IMR-90 (cell line): ENCODE measurements around the gene BLOC1S5. TPM values are rescaled to one million over a fixed set of nuclear protein-coding genes. Genes with fewer than 3 reads are reported as not detected.
A peak's percentile ranks its signal among the peaks of the same experiment; 100 is the strongest.

Experiments
- ATAC-seq: fragments of 200-7000 bp; cut with Tn5 transposase; 2 replicates; pipeline ENCODE4 v1.9.1; 2020; ENCODE audit warnings: low read depth, mild to moderate bottlenecking, moderate library complexity
- BruUV-seq: library from RNA; stranded (reverse); fragments of 400-500 nt; replicated peaks from 2 replicates; lab custom pipeline; 2021; lab: Mats Ljungman, UMichigan
- CTCF ChIA-PET: fragments of 300-600 bp; formaldehyde crosslinking; extraction: SDS; loops from one replicate; lab custom pipeline; 2021; ENCODE audit warnings: antibody characterized with exemption; lab: Yijun Ruan, JAX
- POLR2A ChIA-PET: fragments of 300-600 bp; sonication (Branson Sonifier 250); formaldehyde crosslinking; loops from one replicate; lab custom pipeline; 2022; ENCODE audit warnings: antibody characterized with exemption; ENCODE audit not compliant: unreplicated experiment; lab: Charles Lee
- DNase-seq: peaks from one replicate; pipeline ENCODE4 v3.0.0; 2013
- H2AFZ ChIP-seq: replicated peaks from 2 replicates; pipeline ENCODE3; 2013; ENCODE audit warnings: low read length, mild to moderate bottlenecking; ENCODE audit not compliant: poor library complexity
- H2AK5ac ChIP-seq: 2 replicates; pipeline ENCODE4 v1.6.1; 2013; ENCODE audit warnings: low read depth, low read length, inconsistent platforms
- H2AK9ac ChIP-seq: replicated peaks from 2 replicates; pipeline ENCODE3; 2013; ENCODE audit warnings: mild to moderate bottlenecking, low read depth, low read length, moderate library complexity; ENCODE audit not compliant: poor library complexity
- H2BK120ac ChIP-seq: 2 replicates; pipeline ENCODE4 v1.6.1; 2013; ENCODE audit warnings: low read depth, low read length, inconsistent platforms
- H2BK15ac ChIP-seq: 3 replicates; pipeline ENCODE4 v1.6.1; 2013; ENCODE audit warnings: low read depth, low read length, inconsistent platforms
- H2BK20ac ChIP-seq: 2 replicates; pipeline ENCODE4 v1.6.1; 2013; ENCODE audit warnings: low read depth, mild to moderate bottlenecking, inconsistent platforms, low read length, moderate library complexity
- H2BK5ac ChIP-seq: 2 replicates; pipeline ENCODE4 v1.6.1; 2013; ENCODE audit warnings: mild to moderate bottlenecking, low read depth, low read length, inconsistent platforms; ENCODE audit not compliant: poor library complexity, severe bottlenecking
- H3K14ac ChIP-seq: replicated peaks from 2 replicates; pipeline ENCODE4 v1.6.1; 2013; ENCODE audit warnings: low read depth, low read length, inconsistent platforms
- H3K18ac ChIP-seq: 2 replicates; pipeline ENCODE4 v1.6.1; 2013; ENCODE audit warnings: low read depth, low read length, control low read depth
- H3K23ac ChIP-seq: 2 replicates; pipeline ENCODE4 v1.6.1; 2013; ENCODE audit warnings: low read depth, low read length, inconsistent platforms
- H3K27ac ChIP-seq: 2 replicates; pipeline ENCODE4 v1.5.1; 2013; ENCODE audit warnings: mild to moderate bottlenecking, control low read depth, low read length; ENCODE audit not compliant: insufficient read depth
- H3K27me3 ChIP-seq: 2 replicates; pipeline ENCODE4 v1.6.1; 2013; ENCODE audit warnings: low read length; ENCODE audit not compliant: control insufficient read depth, insufficient read depth
- H3K36me3 ChIP-seq: 2 replicates; pipeline ENCODE4 v1.6.1; 2013; ENCODE audit warnings: low read length, mixed read lengths; ENCODE audit not compliant: control insufficient read depth, insufficient read depth
- H3K4ac ChIP-seq: 2 replicates; pipeline ENCODE4 v1.6.1; 2013; ENCODE audit warnings: low read depth, low read length, inconsistent platforms
- H3K4me1 ChIP-seq: 2 replicates; pipeline ENCODE4 v1.6.1; 2013; ENCODE audit warnings: low read length, mixed read lengths; ENCODE audit not compliant: control insufficient read depth, insufficient read depth
- H3K4me2 ChIP-seq: 2 replicates; pipeline ENCODE4 v1.6.1; 2013; ENCODE audit warnings: low read depth, mild to moderate bottlenecking, control low read depth, low read length, moderate library complexity
- H3K4me3 ChIP-seq: 2 replicates; pipeline ENCODE4 v1.5.1; 2013; ENCODE audit warnings: low read depth, mild to moderate bottlenecking, control low read depth, low read length, moderate library complexity; ENCODE audit not compliant: insufficient read depth
- H3K56ac ChIP-seq: 2 replicates; pipeline ENCODE4 v1.6.1; 2013; ENCODE audit warnings: low read length, inconsistent platforms; ENCODE audit not compliant: insufficient read depth; ENCODE audit errors: extremely low read depth
- H3K79me1 ChIP-seq, 2 experiments: 2 replicates each; pipeline ENCODE4 v1.6.1; 2013; ENCODE audit warnings: low read length in 2 of 2, inconsistent platforms in 1 of 2, low read depth in 1 of 2
- H3K9ac ChIP-seq: 2 replicates; pipeline ENCODE4 v1.6.1; 2013; ENCODE audit warnings: low read depth, low read length, control low read depth
- H3K9me1 ChIP-seq: 2 replicates; pipeline ENCODE4 v1.6.1; 2013; ENCODE audit warnings: low read length, inconsistent platforms; ENCODE audit not compliant: insufficient read depth
- H3K9me3 ChIP-seq: 2 replicates; pipeline ENCODE4 v1.6.1; 2013; ENCODE audit warnings: low read length; ENCODE audit not compliant: control insufficient read depth, insufficient read depth
- H4K20me1 ChIP-seq: 2 replicates; pipeline ENCODE4 v1.6.1; 2013; ENCODE audit warnings: low read length, inconsistent platforms; ENCODE audit not compliant: insufficient read depth
- H4K5ac ChIP-seq: 2 replicates; pipeline ENCODE4 v1.6.1; 2013; ENCODE audit warnings: mild to moderate bottlenecking, low read depth, low read length, control low read depth
- H4K8ac ChIP-seq, 2 experiments: 2 replicates each; pipeline ENCODE4 v1.6.1; 2013; ENCODE audit warnings: low read depth in 2 of 2, low read length in 2 of 2, control low read depth in 1 of 2, inconsistent platforms in 1 of 2
- H4K91ac ChIP-seq: 2 replicates; pipeline ENCODE4 v1.6.1; 2013; ENCODE audit warnings: low read depth, low read length, inconsistent platforms; ENCODE audit not compliant: insufficient read depth
- MAFK ChIP-seq: IDR thresholded peaks from 2 replicates; pipeline ENCODE4 v1.6.1; 2012; ENCODE audit warnings: low read depth, low read length, improper control_type of control experiment
- MAZ ChIP-seq: IDR thresholded peaks from 2 replicates; pipeline ENCODE4 v1.6.1; 2012; ENCODE audit warnings: low read depth, mild to moderate bottlenecking, low read length, improper control_type of control experiment, moderate library complexity, borderline replicate concordance
- NFE2L2 ChIP-seq: fragments of 150-350 bp; IDR thresholded peaks from 2 replicates; pipeline ENCODE4 v1.6.1; 2016; ENCODE audit warnings: low read depth, mild to moderate bottlenecking, low read length
- RCOR1 ChIP-seq: IDR thresholded peaks from 2 replicates; pipeline ENCODE4 v1.6.1; 2012; ENCODE audit warnings: mild to moderate bottlenecking, low read length, improper control_type of control experiment; ENCODE audit not compliant: insufficient replicate concordance
- RFX5 ChIP-seq: IDR thresholded peaks from 2 replicates; pipeline ENCODE4 v1.8.0; 2012; ENCODE audit warnings: low read depth, mild to moderate bottlenecking, low read length, moderate library complexity
- dilution Hi-C: fragments of 300-500 bp; cut with HindIII; formaldehyde crosslinking; loops from one replicate; pipeline ENCODE4 v1.14.3; 2018; ENCODE audit warnings: low sequenced_read_pairs; ENCODE audit not compliant: unreplicated experiment
- in situ Hi-C: fragments of 300-500 bp; cut with MboI; formaldehyde crosslinking; loops from 3 replicates; pipeline ENCODE4 v1.14.3; 2019; ENCODE audit warnings: low sequenced_read_pairs, inconsistent platforms, mixed read lengths
- intact Hi-C: fragments of 100-400 bp; cut with micrococcal nuclease; formaldehyde crosslinking; loops from 2 replicates; pipeline ENCODE4 v1.10.0; 2022
- polyA plus RNA-seq, 3 experiments: library from polyadenylated mRNA; depleted of rRNA; stranded (reverse); fragments of >200 nt; gene quantifications; 2 replicates each; pipeline ENCODE4 v1.2.3, GENCODE V29; 2012; ENCODE audit warnings: low replicate concordance in 1 of 3
- total RNA-seq: library from RNA; depleted of rRNA; stranded (reverse); fragments of >200 nt; gene quantifications from 2 replicates; pipeline ENCODE4 v1.2.3, GENCODE V29; 2012

BLOC1S5 gene
- total and polyA plus RNA-seq, 2 of the 4 experiments (the other 2 are of a cell fraction) = 4.8 to 17.2 TPM

DNA sequence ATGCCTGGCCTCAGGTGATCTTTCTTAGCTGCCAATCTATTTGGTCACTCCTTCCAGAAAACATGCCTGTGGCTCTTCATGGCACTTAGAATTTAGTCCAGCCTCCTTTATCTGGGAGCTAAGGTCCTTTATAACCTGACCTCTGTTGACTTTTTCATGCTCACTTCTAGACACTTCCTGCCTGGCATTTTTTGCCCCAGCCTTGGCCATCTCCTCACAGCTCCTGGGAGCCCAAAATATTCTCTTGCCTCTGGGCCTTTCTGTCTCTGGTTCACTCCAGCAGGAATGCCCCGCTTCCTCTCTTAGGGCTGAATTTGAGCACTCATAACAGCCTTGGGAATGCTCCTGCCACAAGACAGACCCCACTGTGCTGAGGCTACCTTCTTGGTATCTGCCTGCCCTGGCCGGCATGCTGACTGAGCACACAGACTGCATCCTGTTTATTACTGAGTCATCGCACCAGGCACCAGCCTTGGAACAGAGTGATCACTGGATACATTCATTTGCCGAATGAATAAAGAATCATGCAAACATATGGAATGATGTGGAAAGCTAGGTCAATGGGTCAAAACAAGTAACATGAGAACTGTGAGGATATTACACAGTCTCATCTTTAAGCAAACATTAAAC, 44.0 kb upstream of the BLOC1S5 start (continued):
- peak; percentile 83 for TF ChIP-seq NFE2L2

DNA sequence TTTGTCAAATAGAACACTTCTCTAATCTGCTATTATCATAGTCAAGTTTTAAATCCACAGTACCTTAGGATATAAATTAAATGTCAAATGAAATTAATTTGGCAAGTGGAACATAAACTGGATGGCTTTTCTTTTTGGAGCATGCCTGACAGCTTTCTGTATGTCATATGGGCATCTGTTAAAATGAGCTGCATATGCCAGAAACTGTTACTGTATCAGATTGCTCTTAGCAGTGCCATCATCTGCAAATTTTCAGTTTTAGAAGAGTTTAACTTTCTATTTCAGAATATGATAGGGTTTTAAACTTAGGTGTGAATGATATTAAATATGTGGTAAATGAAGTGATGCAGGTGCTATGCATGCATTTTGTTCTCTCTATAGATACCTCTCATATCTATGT, 41.6 kb upstream of the BLOC1S5 start:
- in situ Hi-C loops = no loop called here
- H3K27me3 ChIP-seq = no peaks in the 10 kb centered on the region
- H2BK20ac ChIP-seq = peak overlapping the region; percentile 29; the same call in 1 of the 2 replicates
- ATAC-seq = no peak
- H3K36me3 ChIP-seq = no peaks in the 10 kb centered on the region
- dilution Hi-C loops = no loop called here
- ChIA-PET POLR2A (interaction anchor here (0.6 kb wide), 1 partner anchor 17 kb away, joined by 6 read pairs; no protein-coding TSS in a partner anchor), CTCF (no interaction called here)
- no peak overlapping the region for H3K56ac ChIP-seq
- H3K4ac ChIP-seq = no peak overlapping the region
- TF ChIP-seq RFX5 (no peak), RCOR1 (no peak), MAFK (no peak), MAZ (no peak)
- no peak overlapping the region for H2BK5ac ChIP-seq
- H3K79me1 ChIP-seq = peaks cover 4 to 12% of the 10 kb centered on the region in 2 experiments; a peak in 2 of 4 replicates
- H2BK120ac ChIP-seq = no peak overlapping the region
- no peak overlapping the region for H3K9ac ChIP-seq
- H3K9me1 ChIP-seq = peaks cover 9% of the 10 kb centered on the region; the same call in 1 of the 2 replicates
- H2AK5ac ChIP-seq = no peak overlapping the region
- H2AK9ac ChIP-seq = no peak overlapping the region
- H4K20me1 ChIP-seq = no peaks in the 10 kb centered on the region
- no peak overlapping the region for H3K27ac ChIP-seq
- no peak overlapping the region for H3K14ac ChIP-seq
- peaks cover 8% of the 10 kb centered on the region for H3K4me1 ChIP-seq
- H3K4me3 ChIP-seq = no peak overlapping the region
- intact Hi-C loops = no loop called here
- no peak overlapping the region for H4K8ac ChIP-seq
- H3K4me2 ChIP-seq = no peak overlapping the region
- no peak overlapping the region for H3K23ac ChIP-seq
- H4K5ac ChIP-seq = no peak overlapping the region
- no peak overlapping the region for H4K91ac ChIP-seq
- H2AFZ ChIP-seq = no peak overlapping the region
- no peak overlapping the region for H2BK15ac ChIP-seq
- no peak overlapping the region for H3K18ac ChIP-seq
- no peak for DNase-seq
- H3K9me3 ChIP-seq = no peaks in the 10 kb centered on the region
- BruUV-seq = no TSS peak
